ENCODE data around the gene YWHAB. TPM values are rescaled to one million over a fixed set of nuclear protein-coding genes. Genes with fewer than 3 reads are reported as not detected.

YWHAB gene
- total and polyA plus RNA-seq, 10 of the 15 experiments (the other 5 are each of a cell fraction or from before 2014, with no cell fraction given) = 63.5 to 323 (median 144) TPM

GRCh38 chr20:44956410-44956809, 70.9 kb downstream of the YWHAB start:
- BruUV-seq (replicated peaks) = no TSS peak
- intact Hi-C loops (cut with micrococcal nuclease; ENCODE audit: unreplicated experiment) = no loop called here
- no peak overlapping the region for H3K4me2 ChIP-seq (ENCODE audit: control insufficient read depth, insufficient read depth)
- no peak overlapping the region for H3K4me3 ChIP-seq
- TF ChIP-seq TCF12 (IDR thresholded peaks at IDR 0.05; ENCODE audit: low read depth, low read length) (no peak), TBL1XR1 (IDR thresholded peaks at IDR 0.05; ENCODE audit: low read depth, low read length) (no peak)
- RAD21 ChIA-PET (ENCODE audit: unreplicated experiment) = interaction anchor here (1.0 to 1.4 kb wide), 2 partner anchors 47 to 88 kb away, joined by 3 to 5 read pairs; partner anchors contain the start of gene PABPC1L
- H3K27ac ChIP-seq (ENCODE audit: control insufficient read depth, insufficient read depth) = no peak overlapping the region
- H2AFZ ChIP-seq (ENCODE audit: control insufficient read depth, low read depth, low read length) = no peak overlapping the region
- peaks cover 6 to 54% of the 10 kb centered on the region in 2 experiments; a peak in 3 of 4 replicates for H3K36me3 ChIP-seq (ENCODE audit: control insufficient read depth in 2 of 2, insufficient read depth in 2 of 2, low read length in 1 of 2)
- H3K9ac ChIP-seq (ENCODE audit: control insufficient read depth, insufficient read depth, low read length) = no peak overlapping the region
- peaks cover 3% of the 10 kb centered on the region; the same call in 1 of the 2 replicates for H4K20me1 ChIP-seq (ENCODE audit: control insufficient read depth, insufficient read depth)
- in situ Hi-C loops (cut with MboI) = no loop called here
- no peak for FAIRE-seq
- POLR2A ChIA-PET = interaction anchor here (0.6 to 0.8 kb wide), 2 partner anchors 9 to 42 kb away, joined by 4 to 5 read pairs; no protein-coding TSS in a partner anchor
- CTCF ChIA-PET = interaction anchor here (0.6 kb wide), 1 partner anchor 492 kb away, joined by 3 read pairs; no protein-coding TSS in a partner anchor
- SMC1A ChIA-PET (ENCODE audit: uncharacterized antibody, unreplicated experiment) = interaction anchor here (1.1 to 1.8 kb wide), 5 partner anchors 11 to 104 kb away, joined by 3 to 7 read pairs (median 3); no protein-coding TSS in a partner anchor
- peaks cover 22% of the 10 kb centered on the region for H3K4me1 ChIP-seq (ENCODE audit: control insufficient read depth, insufficient read depth, low read length)
- peaks cover 51% of the 10 kb centered on the region for H3K79me2 ChIP-seq (ENCODE audit: control insufficient read depth, insufficient read depth, low read length)
- no peaks in the 10 kb centered on the region for H3K9me3 ChIP-seq (replicated peaks; ENCODE audit: control insufficient read depth, insufficient read depth, low read length)
- ATAC-seq = no peak
- H3K27me3 ChIP-seq (replicated peaks in 1 of 2; ENCODE audit: control insufficient read depth in 2 of 2, insufficient read depth in 2 of 2, low read length in 1 of 2) = no peaks in the 10 kb centered on the region
- 95% methylated on average over 3 of the region's 3 CpGs for WGBS (ENCODE audit: insufficient coverage, insufficient replicate concordance, low lambda C conversion rate, missing lambda C conversion rate)
- DNase-seq (ENCODE audit: low read depth, low spot score) = no peak

Other genes starting within 250 kb of the YWHAB start
Only the 7 nearest of the 10 such genes appear.
- not detected in 2 replicates for gene CCN5, start 170.3 kb upstream of the YWHAB start, total RNA-seq (2014; rRNA removed)
- not detected in 2 replicates for gene CCN5, start 170.3 kb upstream of the YWHAB start, total RNA-seq (2014; rRNA removed; fragmentation: Illumina TruSeq; extraction: Trizol)
- 0.15 TPM in 1 of 2 replicates, not detected in the other for gene CCN5, start 170.3 kb upstream of the YWHAB start, total RNA-seq (2021)
- gene CCN5, start 170.3 kb upstream of the YWHAB start, polyA plus RNA-seq (2011; rRNA removed) = not detected in 2 replicates
- not detected in 2 replicates for gene CCN5, start 170.3 kb upstream of the YWHAB start, polyA plus RNA-seq (2014; fragmentation: Illumina TruSeq; extraction: Trizol)
- gene CCN5, start 170.3 kb upstream of the YWHAB start, polyA plus RNA-seq (2014; fragmentation: Nextera tagmentation; extraction: Ambion mirVana) = not detected
- gene CCN5, start 170.3 kb upstream of the YWHAB start, polyA plus RNA-seq (2014; rRNA removed) = not detected in 2 replicates
- under 1 TPM in 1 of 2 experiments, not detected in 1; 0.14 TPM for gene CCN5, start 170.3 kb upstream of the YWHAB start, polyA plus RNA-seq (2016; fragmentation: Nextera tagmentation; extraction: Ambion mirVana)
- not detected in 2 replicates for gene KCNK15, start 139.8 kb upstream of the YWHAB start, total RNA-seq (2014; rRNA removed)
- not detected in 2 replicates for gene KCNK15, start 139.8 kb upstream of the YWHAB start, total RNA-seq (2014; rRNA removed; fragmentation: Illumina TruSeq; extraction: Trizol)
- gene KCNK15, start 139.8 kb upstream of the YWHAB start, total RNA-seq (2021) = not detected in 2 replicates
- not detected in 2 replicates for gene KCNK15, start 139.8 kb upstream of the YWHAB start, polyA plus RNA-seq (2011; rRNA removed)
- not detected in 2 replicates for gene KCNK15, start 139.8 kb upstream of the YWHAB start, polyA plus RNA-seq (2014; fragmentation: Illumina TruSeq; extraction: Trizol)
- gene KCNK15, start 139.8 kb upstream of the YWHAB start, polyA plus RNA-seq (2014; fragmentation: Nextera tagmentation; extraction: Ambion mirVana) = not detected
- gene KCNK15, start 139.8 kb upstream of the YWHAB start, polyA plus RNA-seq (2014; rRNA removed) = not detected in 2 replicates
- gene KCNK15, start 139.8 kb upstream of the YWHAB start, polyA plus RNA-seq (2016; fragmentation: Nextera tagmentation; extraction: Ambion mirVana) = not detected
- under 0.01 TPM in 1 of 2 replicates, not detected in the other for gene RIMS4, start 75.2 kb upstream of the YWHAB start, total RNA-seq (2014; rRNA removed)
- gene RIMS4, start 75.2 kb upstream of the YWHAB start, total RNA-seq (2014; rRNA removed; fragmentation: Illumina TruSeq; extraction: Trizol) = not detected in 2 replicates
- 0.05 TPM in 1 of 2 replicates, not detected in the other for gene RIMS4, start 75.2 kb upstream of the YWHAB start, total RNA-seq (2021)
- gene RIMS4, start 75.2 kb upstream of the YWHAB start, polyA plus RNA-seq (2011; rRNA removed) = 0.06 and 0.07 TPM in 2 replicates
- not detected in 2 replicates for gene RIMS4, start 75.2 kb upstream of the YWHAB start, polyA plus RNA-seq (2014; fragmentation: Illumina TruSeq; extraction: Trizol)
- not detected for gene RIMS4, start 75.2 kb upstream of the YWHAB start, polyA plus RNA-seq (2014; fragmentation: Nextera tagmentation; extraction: Ambion mirVana)
- 0.05 TPM in 1 of 2 replicates, not detected in the other for gene RIMS4, start 75.2 kb upstream of the YWHAB start, polyA plus RNA-seq (2014; rRNA removed)
- gene RIMS4, start 75.2 kb upstream of the YWHAB start, polyA plus RNA-seq (2016; fragmentation: Nextera tagmentation; extraction: Ambion mirVana) = under 1 TPM in 1 of 2 experiments, not detected in 1; 0.07 TPM
- gene PABPC1L, start 24.4 kb downstream of the YWHAB start, total RNA-seq (2014; rRNA removed) = 9.8 and 14.2 TPM in 2 replicates
- 9.5 and 11.1 TPM in 2 replicates for gene PABPC1L, start 24.4 kb downstream of the YWHAB start, total RNA-seq (2014; rRNA removed; fragmentation: Illumina TruSeq; extraction: Trizol)
- gene PABPC1L, start 24.4 kb downstream of the YWHAB start, total RNA-seq (2021) = 29.0 and 35.0 TPM in 2 replicates
- gene PABPC1L, start 24.4 kb downstream of the YWHAB start, polyA plus RNA-seq (2011; rRNA removed) = 57.7 and 66.8 TPM in 2 replicates
- gene PABPC1L, start 24.4 kb downstream of the YWHAB start, polyA plus RNA-seq (2014; fragmentation: Illumina TruSeq; extraction: Trizol) = 20.8 and 31.7 TPM in 2 replicates
- 1 to 10 TPM; 6.1 to 7.1 TPM for gene PABPC1L, start 24.4 kb downstream of the YWHAB start, polyA plus RNA-seq (2014; fragmentation: Nextera tagmentation; extraction: Ambion mirVana)
- 60.8 and 69.2 TPM in 2 replicates for gene PABPC1L, start 24.4 kb downstream of the YWHAB start, polyA plus RNA-seq (2014; rRNA removed)
- 1 to 10 TPM; 7.8 to 8.6 TPM for gene PABPC1L, start 24.4 kb downstream of the YWHAB start, polyA plus RNA-seq (2016; fragmentation: Nextera tagmentation; extraction: Ambion mirVana)
- gene TOMM34, start 74.7 kb downstream of the YWHAB start, total RNA-seq (2014; rRNA removed) = 47.3 and 49.1 TPM in 2 replicates
- 27.2 and 28.3 TPM in 2 replicates for gene TOMM34, start 74.7 kb downstream of the YWHAB start, total RNA-seq (2014; rRNA removed; fragmentation: Illumina TruSeq; extraction: Trizol)
- gene TOMM34, start 74.7 kb downstream of the YWHAB start, total RNA-seq (2021) = 37.1 and 37.9 TPM in 2 replicates
- gene TOMM34, start 74.7 kb downstream of the YWHAB start, polyA plus RNA-seq (2011; rRNA removed) = 30.0 and 44.0 TPM in 2 replicates
- 42.1 and 53.7 TPM in 2 replicates for gene TOMM34, start 74.7 kb downstream of the YWHAB start, polyA plus RNA-seq (2014; fragmentation: Illumina TruSeq; extraction: Trizol)
- 10 to 100 TPM; 14.0 to 24.5 TPM for gene TOMM34, start 74.7 kb downstream of the YWHAB start, polyA plus RNA-seq (2014; fragmentation: Nextera tagmentation; extraction: Ambion mirVana)
- 43.7 and 43.8 TPM in 2 replicates for gene TOMM34, start 74.7 kb downstream of the YWHAB start, polyA plus RNA-seq (2014; rRNA removed)
- 10 to 100 TPM; 68.2 to 73.8 TPM for gene TOMM34, start 74.7 kb downstream of the YWHAB start, polyA plus RNA-seq (2016; fragmentation: Nextera tagmentation; extraction: Ambion mirVana)
- 86.8 and 97.8 TPM in 2 replicates for gene STK4, start 80.8 kb downstream of the YWHAB start, total RNA-seq (2014; rRNA removed)
- 107 and 108 TPM in 2 replicates for gene STK4, start 80.8 kb downstream of the YWHAB start, total RNA-seq (2014; rRNA removed; fragmentation: Illumina TruSeq; extraction: Trizol)
- gene STK4, start 80.8 kb downstream of the YWHAB start, total RNA-seq (2021) = 96.2 and 101 TPM in 2 replicates
- 92.6 and 122 TPM in 2 replicates for gene STK4, start 80.8 kb downstream of the YWHAB start, polyA plus RNA-seq (2011; rRNA removed)
- 84.9 and 101 TPM in 2 replicates for gene STK4, start 80.8 kb downstream of the YWHAB start, polyA plus RNA-seq (2014; fragmentation: Illumina TruSeq; extraction: Trizol)
- gene STK4, start 80.8 kb downstream of the YWHAB start, polyA plus RNA-seq (2014; fragmentation: Nextera tagmentation; extraction: Ambion mirVana) = 10 to 100 TPM; 24.0 to 51.4 TPM
- gene STK4, start 80.8 kb downstream of the YWHAB start, polyA plus RNA-seq (2014; rRNA removed) = 59.8 and 68.0 TPM in 2 replicates
- 100 to 1,000 TPM; 123 to 135 TPM for gene STK4, start 80.8 kb downstream of the YWHAB start, polyA plus RNA-seq (2016; fragmentation: Nextera tagmentation; extraction: Ambion mirVana)
- gene KCNS1, start 215.4 kb downstream of the YWHAB start, total RNA-seq (2014; rRNA removed) = not detected in 2 replicates
- gene KCNS1, start 215.4 kb downstream of the YWHAB start, total RNA-seq (2014; rRNA removed; fragmentation: Illumina TruSeq; extraction: Trizol) = not detected in 2 replicates
- gene KCNS1, start 215.4 kb downstream of the YWHAB start, total RNA-seq (2021) = not detected in 2 replicates
- gene KCNS1, start 215.4 kb downstream of the YWHAB start, polyA plus RNA-seq (2011; rRNA removed) = not detected in 2 replicates
- gene KCNS1, start 215.4 kb downstream of the YWHAB start, polyA plus RNA-seq (2014; fragmentation: Illumina TruSeq; extraction: Trizol) = not detected in 2 replicates
- not detected for gene KCNS1, start 215.4 kb downstream of the YWHAB start, polyA plus RNA-seq (2014; fragmentation: Nextera tagmentation; extraction: Ambion mirVana)
- not detected in 2 replicates for gene KCNS1, start 215.4 kb downstream of the YWHAB start, polyA plus RNA-seq (2014; rRNA removed)
- not detected for gene KCNS1, start 215.4 kb downstream of the YWHAB start, polyA plus RNA-seq (2016; fragmentation: Nextera tagmentation; extraction: Ambion mirVana)